Breast epithelium (tissue), 4 donors: Measurements from ENCODE around the gene ADAT3. TPM values are rescaled to one million over a fixed set of nuclear protein-coding genes. Genes with fewer than 3 reads are reported as not detected.
A peak's percentile ranks its signal among the peaks of the same experiment; 100 is the strongest.
"Not testable (repeated sequence)": the region's sequence is repeated elsewhere in the genome, so short reads cannot be mapped to it uniquely, and the experiment has no call there.

Experiments used
- DNase-seq, 2 donors: peaks; one replicate each; pipeline ENCODE4 v3.0.0-alpha.2; 2019; ENCODE audit warnings: low spot score in 2 of 2
- H3K27ac ChIP-seq, 2 donors: fragments of 200-600 bp; sonication (generic) in 1 of 2; one replicate each; pipeline ENCODE4 v1.5.1; 2016 to 2019; ENCODE audit warnings: mild to moderate bottlenecking in 1 of 2
- H3K27me3 ChIP-seq, 2 donors: fragments of 200-600 bp; sonication (generic) in 1 of 2; one replicate each; pipeline versions ENCODE4 v1.5.1 to v1.6.0; 2017 to 2019; ENCODE audit warnings: control low read depth in 1 of 2, mild to moderate bottlenecking in 1 of 2
- H3K36me3 ChIP-seq: fragments of 200-600 bp; one replicate; pipeline ENCODE4 v1.5.1; 2019
- H3K4me1 ChIP-seq, 2 donors: fragments of 200-600 bp; sonication (generic); one replicate each; pipeline ENCODE4 v1.5.1; 2016 to 2019; ENCODE audit warnings: control low read depth in 1 of 2
- H3K4me3 ChIP-seq, 3 donors: fragments of 200-600 bp; sonication (generic); 1 replicate in 2 of 3; 2 replicates in 1 of 3; pipeline ENCODE4 v1.5.1; 2016 to 2019; ENCODE audit warnings: mild to moderate bottlenecking in 3 of 3, moderate library complexity in 2 of 3
- H3K9me3 ChIP-seq, 2 donors: fragments of 200-600 bp; sonication (generic) in 1 of 2; one replicate each; pipeline ENCODE4 v1.5.1; 2016 to 2019; ENCODE audit warnings: control low read depth in 1 of 2
- CTCF ChIP-seq, 3 donors: fragments of 450-650 bp; IDR thresholded peaks; one replicate each; pipeline ENCODE4 v1.5.1; 2016 to 2017; ENCODE audit warnings: antibody characterized with exemption in 3 of 3, mild to moderate bottlenecking in 3 of 3, moderate library complexity in 3 of 3
- POLR2A ChIP-seq: fragments of 450-650 bp; IDR thresholded peaks from one replicate; pipeline ENCODE4 v1.6.1; 2016; ENCODE audit warnings: antibody characterized with exemption, mild to moderate bottlenecking, moderate library complexity
- POLR2AphosphoS5 ChIP-seq, 3 donors: sonication (generic); formaldehyde crosslinking; IDR thresholded peaks; one replicate each; pipeline ENCODE4 v1.6.1; 2017; ENCODE audit warnings: antibody characterized with exemption in 3 of 3
- intact Hi-C: fragments of 100-400 bp; cut with DNase I; formaldehyde crosslinking; loops from one replicate; pipeline ENCODE4 v1.15.1; 2023; ENCODE audit warnings: low total_unique reads
- total RNA-seq, 3 donors: library from RNA; depleted of rRNA; stranded (reverse); fragments of >200 nt; gene quantifications; one replicate each; pipeline ENCODE4 v1.1.0, GENCODE V29; 2016

The ADAT3 gene
- total RNA-seq, 3 donors from 2014 or later = 1.1 to 5.4 (median 4.9) TPM

- DNase-seq = no peak
- H3K9me3 ChIP-seq = no peaks in the 10 kb centered on the region
- TF ChIP-seq CTCF (IDR thresholded peaks at IDR 0.05) = no peak
- no peak for TF ChIP-seq POLR2AphosphoS5 (IDR thresholded peaks at IDR 0.05)
- TF ChIP-seq POLR2A = no peak
- H3K27ac ChIP-seq = peak overlapping the region; percentile 82 to 94
- peak overlapping the region; percentile 87 to 95 (median 91) for H3K4me3 ChIP-seq
- peaks cover 14 to 27% of the 10 kb centered on the region in 2 donors for H3K4me1 ChIP-seq
- H3K36me3 ChIP-seq = no peaks in the 10 kb centered on the region
- H3K27me3 ChIP-seq = no peaks in the 10 kb centered on the region
- intact Hi-C loops = no loop called here
Measured at GRCh38 chr19:1884291-1884718, 20.9 kb upstream of the ADAT3 start.

GRCh38 chr19:1884719-1885334 is 20.4 kb upstream of the ADAT3 start:
- no peaks in the 10 kb centered on the region for H3K9me3 ChIP-seq
- DNase-seq = no peak
- H3K27me3 ChIP-seq = no peaks in the 10 kb centered on the region
- TF ChIP-seq CTCF (IDR thresholded peaks at IDR 0.05) = no peak
- TF ChIP-seq POLR2AphosphoS5 (IDR thresholded peaks at IDR 0.05) = no peak
- TF ChIP-seq POLR2A = no peak
- peak overlapping the region; percentile 87 to 95 (median 91) for H3K4me3 ChIP-seq
- peaks cover 14 to 27% of the 10 kb centered on the region in 2 donors for H3K4me1 ChIP-seq
- no peaks in the 10 kb centered on the region for H3K36me3 ChIP-seq
- intact Hi-C loops = no loop called here
- peak overlapping the region; percentile 82 to 94 for H3K27ac ChIP-seq

- H3K36me3 ChIP-seq, intact Hi-C loops, H3K27me3 ChIP-seq, H3K9me3 ChIP-seq: not testable (repeated sequence)
- DNase-seq = peak; percentile 93 to 94
- Histone ChIP-seq H3K27ac (peak within 1 kb of the TSS; percentile 82 to 94), H3K4me1 (peaks cover 14 to 27% of the 10 kb centered on the region in 2 donors), H3K4me3 (peak within 1 kb of the TSS; percentile 87 to 95 (median 91))
- TF ChIP-seq POLR2AphosphoS5 (IDR thresholded peaks at IDR 0.05) (peak; percentile 64 to 83 (median 74)), POLR2A (peak; percentile 20)
Measured at GRCh38 chr19:1885398-1886119, 19.6 kb upstream of the ADAT3 start, which contains the start of gene ABHD17A. ABHD17A (minus strand) TSS chr19:1885496; CDS start chr19:1881566, 3,930 bp downstream.

GRCh38 chr19:1886360-1886759 is 18.8 kb upstream of the ADAT3 start:
- H3K9me3 ChIP-seq, H3K4me3 ChIP-seq, H3K36me3 ChIP-seq, H3K27ac ChIP-seq, H3K27me3 ChIP-seq, intact Hi-C loops, DNase-seq: not testable (repeated sequence)
- peaks cover 14 to 27% of the 10 kb centered on the region in 2 donors for H3K4me1 ChIP-seq

- Histone ChIP-seq H3K27me3 (no peaks in the 10 kb centered on the region), H3K4me1 (peaks cover 0 to 10% of the 10 kb centered on the region in 2 donors), H3K4me3 (no peak overlapping the region), H3K27ac (no peak overlapping the region), H3K9me3 (no peaks in the 10 kb centered on the region), H3K36me3 (no peaks in the 10 kb centered on the region)
- no peak for DNase-seq
- intact Hi-C loops = no loop called here
- TF ChIP-seq POLR2AphosphoS5 (IDR thresholded peaks at IDR 0.05) = no peak
- no peak for TF ChIP-seq CTCF (IDR thresholded peaks at IDR 0.05)
- no peak for TF ChIP-seq POLR2A
Measured at GRCh38 chr19:1888385-1888784, 16.8 kb upstream of the ADAT3 start.

GRCh38 chr19:1889907-1890306 is 15.3 kb upstream of the ADAT3 start:
- Histone ChIP-seq H3K36me3 (no peaks in the 10 kb centered on the region), H3K4me1 (no peaks in the 10 kb centered on the region), H3K9me3 (no peaks in the 10 kb centered on the region), H3K4me3 (no peak overlapping the region), H3K27me3 (no peaks in the 10 kb centered on the region), H3K27ac (no peak overlapping the region)
- intact Hi-C loops = loop anchor here (5.0 kb wide), 1 partner anchor 387 kb away; no protein-coding TSS in a partner anchor
- DNase-seq = no peak
- no peak for TF ChIP-seq POLR2AphosphoS5 (IDR thresholded peaks at IDR 0.05)
- no peak for TF ChIP-seq POLR2A
- no peak for TF ChIP-seq CTCF (IDR thresholded peaks at IDR 0.05)
